BJ (cell line): ENCODE measurements around the gene CD164L2. TPM values are rescaled to one million over a fixed set of nuclear protein-coding genes. Genes with fewer than 3 reads are reported as not detected.

Experiments
- CTCF ChIA-PET: fragments of 350-600 bp; formaldehyde crosslinking; extraction: SDS; loops from one replicate; lab custom pipeline; 2021; ENCODE audit warnings: antibody characterized with exemption, inconsistent platforms; lab: Yijun Ruan, JAX
- POLR2A ChIA-PET: fragments of 300-600 bp; sonication (Branson Sonifier 250); formaldehyde crosslinking; extraction: SDS; loops from one replicate; lab custom pipeline; 2021; ENCODE audit warnings: antibody characterized with exemption; lab: Charles Lee
- DNase-seq: peaks from one replicate; pipeline ENCODE4 v3.0.0-alpha.2; 2011; ENCODE audit warnings: low read depth
- H3K27me3 ChIP-seq: 2 replicates; pipeline ENCODE4 v1.6.0; 2011; ENCODE audit warnings: low read length; ENCODE audit not compliant: control insufficient read depth, insufficient read depth
- H3K36me3 ChIP-seq: 2 replicates; pipeline ENCODE4 v1.5.1; 2011; ENCODE audit warnings: low read length; ENCODE audit not compliant: control insufficient read depth, insufficient read depth
- H3K4me3 ChIP-seq: 2 replicates; pipeline ENCODE4 v1.5.1; 2011; ENCODE audit warnings: low read depth, mild to moderate bottlenecking, control low read depth, low read length
- CTCF ChIP-seq: IDR thresholded peaks from 2 replicates; pipeline ENCODE4 v1.5.1; 2011; ENCODE audit warnings: low read depth, mild to moderate bottlenecking, control low read depth, inconsistent platforms, low read length, moderate library complexity; ENCODE audit not compliant: insufficient read depth
- polyA plus RNA-seq: library from polyadenylated mRNA; depleted of rRNA; stranded (reverse); fragments of >200 nt; gene quantifications from 2 replicates; pipeline ENCODE4 v1.2.3, GENCODE V29; 2011

CD164L2 gene
- polyA plus RNA-seq, 1 experiment, result not detected

- H3K36me3 ChIP-seq, result no peaks in the 10 kb centered on the region
- POLR2A ChIA-PET, result no interaction called here
- H3K4me3 ChIP-seq, result no peak within 1 kb of the TSS
- H3K27me3 ChIP-seq, result no peaks in the 10 kb centered on the region; the same call in 1 of the 2 replicates
- no peak for DNase-seq
- CTCF ChIA-PET, result interaction anchor here (0.8 to 1.5 kb wide), 3 partner anchors 8 to 74 kb away, joined by 3 to 4 read pairs (median 3); partner anchors contain the start of gene MAP3K6
- no peak for TF ChIP-seq CTCF
Observed at GRCh38 chr1:27374362-27375086, 8.6 kb downstream of the CD164L2 start, which contains the start of gene FCN3. FCN3 (minus strand) TSS chr1:27374824; CDS start chr1:27374818, 6 bp downstream.

- Histone ChIP-seq H3K4me3 (no peak overlapping the region), H3K27me3 (no peaks in the 10 kb centered on the region; the same call in 1 of the 2 replicates), H3K36me3 (no peaks in the 10 kb centered on the region)
- CTCF ChIA-PET, result no interaction called here
- DNase-seq, result no peak
- POLR2A ChIA-PET, result no interaction called here
- peak; percentile 31; the same call in 1 of the 2 replicates for TF ChIP-seq CTCF
Observed at GRCh38 chr1:27372808-27373690, 10.1 kb downstream of the CD164L2 start.

GRCh38 chr1:27372022-27372807, 10.9 kb downstream of the CD164L2 start:
- CTCF ChIA-PET, result interaction anchor here (0.6 to 5.0 kb wide), 4 partner anchors 15 to 88 kb away, joined by 3 to 29 read pairs (median 7); no protein-coding TSS in a partner anchor
- TF ChIP-seq CTCF, result no peak
- DNase-seq, result no peak
- POLR2A ChIA-PET, result no interaction called here
- H3K27me3 ChIP-seq, result no peaks in the 10 kb centered on the region; the same call in 1 of the 2 replicates
- no peak overlapping the region for H3K4me3 ChIP-seq
- H3K36me3 ChIP-seq, result no peaks in the 10 kb centered on the region

GRCh38 chr1:27368869-27369582, 14.1 kb downstream of the CD164L2 start:
- ChIA-PET CTCF (interaction anchor here (0.8 to 6.1 kb wide), 9 partner anchors 10 to 70 kb away, joined by 3 to 118 read pairs (median 6); partner anchors contain the start of gene CD164L2), POLR2A (no interaction called here)
- DNase-seq, result no peak
- Histone ChIP-seq H3K36me3 (no peaks in the 10 kb centered on the region), H3K4me3 (no peak overlapping the region), H3K27me3 (no peaks in the 10 kb centered on the region)
- TF ChIP-seq CTCF, result peak; percentile 35
